DOHH2 (cell line): ENCODE data around the gene CDH4.

Experiments
- EZH2phosphoT487 ChIP-seq: fragments of 200-600 bp; sonication (generic); IDR thresholded peaks from 2 replicates; pipeline ENCODE4 v1.6.1; 2017; ENCODE audit warnings: borderline replicate concordance, mild to moderate bottlenecking, antibody characterized with exemption, low read length, moderate library complexity, mixed read lengths
- TF ChIP-seq, protein P1 (sequence below): fragments of 200-600 bp; sonication (generic); IDR thresholded peaks from one replicate; pipeline ENCODE4 v1.5.1; 2014; ENCODE audit warnings: antibody characterized with exemption, mild to moderate bottlenecking, low read depth, low read length; ENCODE audit not compliant: poor library complexity, severe bottlenecking

- TF ChIP-seq, protein P1, sequence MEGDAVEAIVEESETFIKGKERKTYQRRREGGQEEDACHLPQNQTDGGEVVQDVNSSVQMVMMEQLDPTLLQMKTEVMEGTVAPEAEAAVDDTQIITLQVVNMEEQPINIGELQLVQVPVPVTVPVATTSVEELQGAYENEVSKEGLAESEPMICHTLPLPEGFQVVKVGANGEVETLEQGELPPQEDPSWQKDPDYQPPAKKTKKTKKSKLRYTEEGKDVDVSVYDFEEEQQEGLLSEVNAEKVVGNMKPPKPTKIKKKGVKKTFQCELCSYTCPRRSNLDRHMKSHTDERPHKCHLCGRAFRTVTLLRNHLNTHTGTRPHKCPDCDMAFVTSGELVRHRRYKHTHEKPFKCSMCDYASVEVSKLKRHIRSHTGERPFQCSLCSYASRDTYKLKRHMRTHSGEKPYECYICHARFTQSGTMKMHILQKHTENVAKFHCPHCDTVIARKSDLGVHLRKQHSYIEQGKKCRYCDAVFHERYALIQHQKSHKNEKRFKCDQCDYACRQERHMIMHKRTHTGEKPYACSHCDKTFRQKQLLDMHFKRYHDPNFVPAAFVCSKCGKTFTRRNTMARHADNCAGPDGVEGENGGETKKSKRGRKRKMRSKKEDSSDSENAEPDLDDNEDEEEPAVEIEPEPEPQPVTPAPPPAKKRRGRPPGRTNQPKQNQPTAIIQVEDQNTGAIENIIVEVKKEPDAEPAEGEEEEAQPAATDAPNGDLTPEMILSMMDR, result no peak
- no peak for TF ChIP-seq EZH2phosphoT487
Measured at GRCh38 chr20:61937146-61937962, 685.3 kb downstream of the CDH4 start.
